H1 (cell line): Measurements from ENCODE around the gene ZNF692.

Source experiments
- ASH2L ChIP-seq: fragments of 200-600, 300-600 bp; sonication (generic); IDR thresholded peaks from one replicate; pipeline ENCODE4 v1.7.1; 2017; ENCODE audit warnings: low read length
- BRCA1 ChIP-seq: IDR thresholded peaks from 2 replicates; pipeline ENCODE4 v1.6.1; 2012; ENCODE audit warnings: low read depth, low read length, improper control_type of control experiment
- CTCF ChIP-seq, 3 experiments: IDR thresholded peaks; 1 replicate in 2 of 3; 2 replicates in 1 of 3; pipeline versions ENCODE4 v1.5.1 to v1.6.1; 2011; ENCODE audit warnings: low read length in 3 of 3, mild to moderate bottlenecking in 3 of 3, inconsistent platforms in 2 of 3, low read depth in 1 of 3, moderate library complexity in 1 of 3; ENCODE audit not compliant: insufficient read depth in 1 of 3; ENCODE audit errors: control extremely low read depth in 1 of 3
- ZNF274 ChIP-seq: IDR thresholded peaks from 2 replicates; pipeline ENCODE4 v1.7.0; 2012; ENCODE audit warnings: low read length, borderline replicate concordance; ENCODE audit errors: extremely low read depth

GRCh38 chr1:248828845-248829244, 30.0 kb downstream of the ZNF692 start:
- TF ChIP-seq CTCF (IDR thresholded peaks at IDR 0.05; ENCODE audit: control extremely low read depth in 1 of 3, insufficient read depth in 1 of 3, low read depth in 1 of 3, low read length in 3 of 3) = no peak
- TF ChIP-seq ZNF274 = no peak
- TF ChIP-seq BRCA1 = no peak
- no peak for TF ChIP-seq ASH2L
